ENCODE results near the gene MED16. TPM values are rescaled to one million over a fixed set of nuclear protein-coding genes. Genes with fewer than 3 reads are reported as not detected.

MED16 gene
- total RNA-seq, 2 experiments from 2014 or later: 19.1 to 54.3 TPM

GRCh38 chr19:939439-939838 lies 46.5 kb upstream of the MED16 start:
- BruUV-seq (replicated peaks): no TSS peak
- DNase-seq (ENCODE audit: low spot score): no peak
- H3K9me2 ChIP-seq (ENCODE audit: insufficient read depth, low read length): no peaks in the 10 kb centered on the region
- H3K36me3 ChIP-seq (ENCODE audit: insufficient read depth, low read length): no peaks in the 10 kb centered on the region
- H3K27ac ChIP-seq (ENCODE audit: low read depth, low read length, poor library complexity, severe bottlenecking): no peak overlapping the region
- no peaks in the 10 kb centered on the region for H3K79me2 ChIP-seq (ENCODE audit: insufficient read depth, low read depth, low read length)
- no peaks in the 10 kb centered on the region for H4K20me1 ChIP-seq (ENCODE audit: insufficient read depth, low read length)
- no peak for TF ChIP-seq EZH2phosphoT487 (IDR thresholded peaks at IDR 0.05; ENCODE audit: borderline replicate concordance, low read depth, low read length)
- TF ChIP-seq, protein P1, sequence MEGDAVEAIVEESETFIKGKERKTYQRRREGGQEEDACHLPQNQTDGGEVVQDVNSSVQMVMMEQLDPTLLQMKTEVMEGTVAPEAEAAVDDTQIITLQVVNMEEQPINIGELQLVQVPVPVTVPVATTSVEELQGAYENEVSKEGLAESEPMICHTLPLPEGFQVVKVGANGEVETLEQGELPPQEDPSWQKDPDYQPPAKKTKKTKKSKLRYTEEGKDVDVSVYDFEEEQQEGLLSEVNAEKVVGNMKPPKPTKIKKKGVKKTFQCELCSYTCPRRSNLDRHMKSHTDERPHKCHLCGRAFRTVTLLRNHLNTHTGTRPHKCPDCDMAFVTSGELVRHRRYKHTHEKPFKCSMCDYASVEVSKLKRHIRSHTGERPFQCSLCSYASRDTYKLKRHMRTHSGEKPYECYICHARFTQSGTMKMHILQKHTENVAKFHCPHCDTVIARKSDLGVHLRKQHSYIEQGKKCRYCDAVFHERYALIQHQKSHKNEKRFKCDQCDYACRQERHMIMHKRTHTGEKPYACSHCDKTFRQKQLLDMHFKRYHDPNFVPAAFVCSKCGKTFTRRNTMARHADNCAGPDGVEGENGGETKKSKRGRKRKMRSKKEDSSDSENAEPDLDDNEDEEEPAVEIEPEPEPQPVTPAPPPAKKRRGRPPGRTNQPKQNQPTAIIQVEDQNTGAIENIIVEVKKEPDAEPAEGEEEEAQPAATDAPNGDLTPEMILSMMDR (conservative IDR thresholded peaks at IDR 0.05; ENCODE audit: low read length): no peak
- ChIA-PET POLR2A (no interaction called here), CTCF (ENCODE audit: unreplicated experiment) (no interaction called here)
- intact Hi-C loops (cut with micrococcal nuclease; ENCODE audit: unreplicated experiment): no loop called here
- no peaks in the 10 kb centered on the region for H3K9me3 ChIP-seq (ENCODE audit: low read length)
- H3K4me1 ChIP-seq (ENCODE audit: insufficient read depth, low read length, poor library complexity, severe bottlenecking): no peaks in the 10 kb centered on the region
- no peak overlapping the region for H3K4me3 ChIP-seq (ENCODE audit: low read depth, low read length, poor library complexity, severe bottlenecking)
- H2AFZ ChIP-seq (ENCODE audit: low read length): no peak overlapping the region
- no peak overlapping the region for H3K4me2 ChIP-seq (ENCODE audit: low read length)

GRCh38 chr19:938233-938923 lies 45.4 kb upstream of the MED16 start:
- POLR2A ChIA-PET: no interaction called here
- CTCF ChIA-PET (ENCODE audit: unreplicated experiment): no interaction called here
- H3K4me2 ChIP-seq (ENCODE audit: low read length): no peak overlapping the region

DNA sequence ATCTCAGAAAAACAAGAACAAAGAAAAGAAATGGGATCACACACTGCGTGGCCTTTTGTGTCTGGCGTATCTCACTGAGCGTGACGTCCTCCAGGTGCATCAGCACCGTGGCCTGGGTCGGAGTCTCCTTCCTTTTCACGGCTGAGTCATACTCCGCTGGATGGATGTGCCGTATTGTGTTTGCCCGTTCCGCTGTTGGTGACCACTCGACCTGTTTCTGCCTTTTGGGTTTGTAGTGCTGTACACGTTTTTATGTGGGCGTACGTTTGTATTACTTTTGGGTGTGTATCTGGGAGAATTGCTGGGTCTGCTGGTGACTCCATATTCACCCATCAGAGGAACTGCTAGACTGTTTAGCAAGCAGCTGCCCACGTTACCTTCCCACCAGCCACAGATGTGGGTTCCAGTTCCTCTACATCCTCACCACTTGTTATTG lies 44.3 kb upstream of the MED16 start:
- intact Hi-C loops (cut with micrococcal nuclease; ENCODE audit: unreplicated experiment): no loop called here
- H3K79me2 ChIP-seq (ENCODE audit: insufficient read depth, low read depth, low read length): no peaks in the 10 kb centered on the region
- no TSS peak for BruUV-seq (replicated peaks)
- H3K36me3 ChIP-seq (ENCODE audit: insufficient read depth, low read length): no peaks in the 10 kb centered on the region
- H3K4me3 ChIP-seq (ENCODE audit: low read depth, low read length, poor library complexity, severe bottlenecking): no peak overlapping the region
- no peaks in the 10 kb centered on the region for H3K9me3 ChIP-seq (ENCODE audit: low read length)
- H2AFZ ChIP-seq (ENCODE audit: low read length): no peak overlapping the region
- TF ChIP-seq, protein P1 (conservative IDR thresholded peaks at IDR 0.05; ENCODE audit: low read length): no peak
- TF ChIP-seq EZH2phosphoT487 (IDR thresholded peaks at IDR 0.05; ENCODE audit: borderline replicate concordance, low read depth, low read length): no peak
- POLR2A ChIA-PET: no interaction called here
- no peaks in the 10 kb centered on the region for H4K20me1 ChIP-seq (ENCODE audit: insufficient read depth, low read length)
- no peak for DNase-seq (ENCODE audit: low spot score)
- no peaks in the 10 kb centered on the region for H3K9me2 ChIP-seq (ENCODE audit: insufficient read depth, low read length)
- no peak overlapping the region for H3K4me2 ChIP-seq (ENCODE audit: low read length)
- CTCF ChIA-PET (ENCODE audit: unreplicated experiment): no interaction called here
- H3K4me1 ChIP-seq (ENCODE audit: insufficient read depth, low read length, poor library complexity, severe bottlenecking): no peaks in the 10 kb centered on the region
- H3K27ac ChIP-seq (ENCODE audit: low read depth, low read length, poor library complexity, severe bottlenecking): no peak overlapping the region

More at GRCh38 chr19:938233-938923, 45.4 kb upstream of the MED16 start:
- Histone ChIP-seq H4K20me1 (ENCODE audit: insufficient read depth, low read length) (no peaks in the 10 kb centered on the region), H3K9me3 (ENCODE audit: low read length) (no peaks in the 10 kb centered on the region), H3K27ac (ENCODE audit: low read depth, low read length, poor library complexity, severe bottlenecking) (no peak overlapping the region), H3K79me2 (ENCODE audit: insufficient read depth, low read depth, low read length) (no peaks in the 10 kb centered on the region), H3K9me2 (ENCODE audit: insufficient read depth, low read length) (no peaks in the 10 kb centered on the region), H3K36me3 (ENCODE audit: insufficient read depth, low read length) (no peaks in the 10 kb centered on the region), H3K4me3 (ENCODE audit: low read depth, low read length, poor library complexity, severe bottlenecking) (no peak overlapping the region), H2AFZ (ENCODE audit: low read length) (no peak overlapping the region), H3K4me1 (ENCODE audit: insufficient read depth, low read length, poor library complexity, severe bottlenecking) (no peaks in the 10 kb centered on the region)
- no peak for DNase-seq (ENCODE audit: low spot score)
- intact Hi-C loops (cut with micrococcal nuclease; ENCODE audit: unreplicated experiment): no loop called here
- no TSS peak for BruUV-seq (replicated peaks)
- TF ChIP-seq EZH2phosphoT487 (IDR thresholded peaks at IDR 0.05; ENCODE audit: borderline replicate concordance, low read depth, low read length): no peak
- TF ChIP-seq, protein P1 (conservative IDR thresholded peaks at IDR 0.05; ENCODE audit: low read length): no peak
